HG02588 (cell line): ENCODE measurements around the gene AUTS2.
"Not testable (repeated sequence)": the region's sequence is repeated elsewhere in the genome, so short reads cannot be mapped to it uniquely, and the experiment has no call there.

Source experiments
- ATAC-seq: cut with Tn5 transposase; IDR thresholded peaks from one replicate; pipeline ENCODE4 v1.9.1; 2021; ENCODE audit warnings: mild to moderate bottlenecking, moderate library complexity; ENCODE audit not compliant: unreplicated experiment

The AUTS2 gene

DNA sequence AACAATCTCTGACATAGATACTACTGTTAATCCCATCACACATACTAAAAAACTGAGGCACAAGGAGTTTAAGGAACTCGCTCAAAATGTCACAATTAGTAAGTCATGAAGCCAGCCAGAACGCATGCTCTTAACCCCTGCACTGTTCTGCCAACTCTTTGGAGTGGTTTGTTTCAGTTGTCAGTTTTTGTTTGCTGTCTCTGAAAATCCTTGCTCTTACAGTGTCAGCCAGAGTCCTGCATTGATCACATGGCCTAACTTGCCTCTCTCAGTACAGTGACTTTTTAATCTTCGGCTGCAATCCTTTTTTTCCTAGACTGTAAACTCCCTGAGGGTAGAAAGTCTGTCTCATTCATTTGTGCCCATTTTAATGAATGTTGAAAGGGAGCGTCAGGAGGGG, 753.8 kb downstream of the AUTS2 start:
- no peak for ATAC-seq

DNA sequence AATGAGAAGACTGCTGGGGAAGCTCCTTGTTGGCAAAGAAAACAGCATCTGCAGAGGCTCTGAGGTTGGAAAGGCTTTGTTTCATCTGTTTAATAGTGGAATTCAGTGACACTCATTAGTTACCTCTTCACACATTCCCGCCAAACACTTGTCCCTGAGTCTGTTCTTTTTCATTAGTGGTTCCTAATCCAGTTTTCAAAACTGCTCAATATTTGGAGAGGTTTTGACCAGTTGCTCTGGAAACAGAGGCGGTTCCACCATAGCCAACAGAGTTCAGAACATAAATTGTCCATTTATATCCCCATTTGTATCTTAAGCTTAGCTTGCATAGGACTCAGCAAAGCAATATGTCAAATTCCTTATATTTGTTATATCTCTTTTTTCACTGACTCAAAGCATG, 754.6 kb downstream of the AUTS2 start:
- ATAC-seq, result no peak

DNA sequence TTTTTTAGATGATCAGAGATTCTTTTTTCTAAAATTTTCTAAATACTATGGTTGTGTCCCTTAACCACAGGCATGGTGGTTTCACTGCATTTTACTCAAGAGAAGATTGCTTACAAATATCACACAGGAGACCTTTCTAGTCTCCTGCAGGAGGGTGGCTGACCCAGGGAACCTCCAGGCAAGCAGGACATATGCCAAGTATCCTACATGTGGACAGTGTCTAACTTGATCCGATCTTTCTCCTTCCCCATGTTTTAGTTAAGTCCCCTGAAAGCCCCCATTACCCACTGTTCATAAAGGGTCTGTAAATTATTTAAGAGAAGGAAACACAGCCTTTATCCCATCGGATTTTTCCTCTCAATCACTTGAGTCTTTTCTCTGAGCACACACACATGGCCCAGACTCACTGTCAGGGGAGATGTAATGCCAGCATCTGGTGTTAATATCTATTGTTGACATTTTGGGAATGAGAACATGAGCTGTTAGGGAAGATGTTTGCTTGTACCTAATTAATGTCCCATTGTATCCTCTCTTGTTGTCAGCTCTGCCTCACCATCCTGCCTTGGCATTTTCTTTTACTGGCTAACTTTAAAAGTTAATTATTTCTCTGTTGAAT, 755.2 kb downstream of the AUTS2 start:
- no peak for ATAC-seq

DNA sequence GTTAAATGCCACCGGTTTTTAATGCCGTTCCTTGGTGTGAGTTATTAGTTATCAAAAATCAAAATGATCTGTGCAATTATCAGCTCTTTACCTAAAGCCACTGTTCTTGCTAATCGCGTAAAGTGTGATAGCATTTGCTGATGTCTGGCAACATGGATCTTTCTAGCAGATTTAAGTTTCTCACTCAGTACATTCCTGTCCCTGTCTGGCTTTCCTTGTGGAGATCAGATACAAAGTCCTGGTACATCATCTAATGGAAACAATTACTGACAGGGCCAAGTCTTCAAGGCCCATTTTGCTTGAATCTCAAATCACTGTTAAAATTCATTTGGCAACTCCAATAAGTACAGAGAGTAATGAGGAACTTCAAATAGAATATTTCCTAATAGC, 755.7 kb downstream of the AUTS2 start:
- no peak for ATAC-seq

DNA sequence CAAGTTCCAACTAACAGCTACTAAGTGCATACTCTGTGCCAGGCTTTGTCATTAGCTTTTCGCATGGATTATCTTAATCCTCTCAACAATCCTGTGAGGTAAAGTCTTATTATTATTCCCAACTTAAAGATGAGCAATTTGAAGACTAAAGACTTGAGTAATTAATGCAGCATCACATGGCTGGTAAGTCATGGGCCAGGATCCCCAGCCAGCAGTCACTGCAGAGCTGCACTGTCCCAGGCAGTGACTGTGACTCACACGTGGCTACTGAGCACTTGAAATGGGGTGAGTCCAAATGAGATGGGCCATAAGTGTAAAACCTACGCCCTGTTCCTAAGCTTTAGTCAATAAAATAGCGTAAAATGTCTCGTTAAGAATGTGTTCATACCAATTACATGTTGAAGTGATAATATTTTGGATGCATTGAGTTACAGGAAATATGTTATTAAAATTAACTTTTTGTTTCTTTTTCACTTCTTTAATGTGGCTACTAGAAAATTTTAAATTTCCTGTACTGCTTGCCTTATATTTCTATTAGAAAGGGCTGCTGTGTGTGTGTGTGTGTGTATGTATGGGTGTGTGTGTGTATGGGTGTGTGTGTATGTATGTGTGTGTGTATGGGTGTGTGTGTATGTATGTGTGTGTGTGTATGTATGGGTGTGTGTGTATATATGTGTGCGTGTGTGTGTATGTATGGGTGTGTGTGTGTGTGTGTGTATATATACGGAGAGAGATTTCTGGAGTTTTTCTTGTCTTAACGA, 756.3 kb downstream of the AUTS2 start:
- no peak for ATAC-seq

DNA sequence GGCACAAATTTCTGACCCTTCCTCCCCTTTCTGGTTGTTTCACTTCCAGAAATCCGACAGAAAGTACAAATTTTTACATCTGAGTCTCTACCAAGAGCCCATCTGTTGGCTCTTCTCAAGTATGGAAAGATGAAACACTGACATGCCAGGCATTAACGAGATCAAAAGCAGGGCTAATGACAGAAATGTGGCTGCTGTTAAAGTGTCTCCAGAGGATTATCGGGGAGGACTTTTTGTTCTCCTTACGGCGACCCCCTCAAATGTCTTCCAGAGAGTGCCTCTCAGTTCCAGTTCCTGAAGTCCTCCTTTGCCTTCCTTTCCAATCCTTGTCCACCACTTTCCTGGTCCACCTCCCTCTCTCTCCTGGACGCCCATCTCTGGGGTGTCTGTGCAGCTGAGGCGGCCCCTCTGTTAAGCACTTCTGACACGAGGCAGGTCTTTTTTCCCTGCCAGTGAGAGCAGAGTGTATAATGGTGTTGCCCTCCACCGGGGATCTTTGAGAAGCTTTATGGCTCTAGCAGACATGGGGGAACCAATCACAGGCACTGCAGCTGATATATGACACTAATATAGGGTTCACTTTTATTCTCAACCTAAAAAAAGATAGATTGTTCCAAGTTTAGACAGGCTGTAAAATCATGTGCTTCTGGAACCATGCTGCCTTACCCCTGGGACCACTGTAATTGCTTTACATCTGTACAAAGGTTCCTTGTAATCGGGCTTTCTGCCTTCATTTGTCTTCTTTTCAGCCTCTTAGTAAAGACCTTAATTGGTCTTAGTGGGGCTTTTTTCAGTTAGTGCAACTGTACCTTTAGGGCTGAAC, 757.1 kb downstream of the AUTS2 start:
- ATAC-seq, result no peak

DNA sequence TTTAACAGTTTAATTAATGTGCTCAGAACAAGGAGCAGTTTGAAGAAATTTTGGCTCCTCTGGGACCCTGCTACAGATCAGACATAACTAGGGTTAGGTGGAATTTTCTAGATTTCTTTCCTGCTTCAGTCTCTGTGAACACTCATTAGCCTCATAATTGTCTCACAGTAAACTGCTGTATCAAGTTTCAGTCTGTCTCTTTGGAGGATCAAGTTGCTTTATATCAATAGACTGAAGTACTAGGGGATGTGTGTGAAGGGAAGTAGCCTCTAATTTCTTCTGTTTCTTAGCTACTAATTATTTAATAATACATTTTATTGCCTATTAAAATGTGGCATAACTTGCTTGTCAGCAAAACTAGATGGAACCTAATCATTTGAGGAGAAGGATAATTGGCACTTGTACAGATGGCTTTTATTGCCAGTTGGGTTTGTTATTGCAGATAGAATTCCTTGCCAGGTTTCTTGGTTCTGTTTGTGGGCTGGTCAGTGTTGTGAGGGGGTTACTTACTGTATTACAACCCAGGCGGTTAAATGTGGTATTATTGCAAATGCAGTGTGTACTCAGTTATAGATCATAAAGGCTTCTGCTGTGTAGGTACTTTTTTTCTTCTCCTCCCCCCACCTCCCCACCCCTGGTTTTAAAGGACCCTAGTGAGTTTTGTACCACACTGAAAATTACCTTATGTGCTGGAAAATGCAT, 758.0 kb downstream of the AUTS2 start:
- no peak for ATAC-seq

DNA sequence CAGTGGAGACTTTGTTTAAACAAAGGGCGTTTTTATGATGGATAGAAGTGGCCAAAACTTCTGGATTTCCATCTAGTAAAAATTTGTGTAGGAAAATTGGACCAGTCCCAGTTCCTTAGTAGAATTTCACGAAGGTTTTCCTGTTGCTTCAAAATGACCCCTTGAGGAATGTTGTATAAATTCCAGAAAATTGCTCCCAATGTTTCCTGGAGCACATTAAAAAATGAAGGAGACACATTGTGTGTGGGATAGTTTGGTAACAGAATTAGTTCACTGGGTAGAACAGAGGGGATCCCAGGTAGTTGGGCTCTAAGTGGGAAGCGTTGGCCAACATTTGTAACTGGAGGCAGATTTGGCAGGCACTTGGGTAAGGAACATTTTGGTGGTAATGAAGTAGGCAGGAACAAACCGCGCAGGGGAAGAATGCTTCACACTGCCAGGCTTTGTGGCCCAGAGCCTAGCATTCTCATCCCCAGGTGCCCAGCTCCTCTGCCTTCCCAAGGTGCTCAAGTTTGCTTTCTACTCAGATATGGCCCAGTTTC, 758.6 kb downstream of the AUTS2 start:
- no peak for ATAC-seq

DNA sequence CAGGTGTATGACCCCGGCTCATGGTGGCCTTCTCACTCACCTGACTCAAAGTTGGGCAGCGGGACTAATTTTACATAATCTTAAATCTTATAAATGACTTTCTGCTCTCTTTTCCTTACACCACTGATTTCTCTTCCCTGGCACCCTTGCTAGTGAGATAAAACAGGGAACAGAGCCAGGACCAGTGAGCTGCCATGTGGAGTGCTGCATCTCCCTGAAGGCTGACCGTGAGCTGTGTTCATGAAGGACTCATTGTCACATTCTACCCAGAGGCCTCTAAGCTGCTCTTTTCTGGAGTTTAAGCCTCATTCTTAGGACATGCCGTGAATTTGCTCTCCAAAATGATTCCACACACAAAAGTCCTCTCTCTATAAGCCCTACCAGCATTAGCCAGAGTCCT, 762.3 kb downstream of the AUTS2 start:
- no peak for ATAC-seq

DNA sequence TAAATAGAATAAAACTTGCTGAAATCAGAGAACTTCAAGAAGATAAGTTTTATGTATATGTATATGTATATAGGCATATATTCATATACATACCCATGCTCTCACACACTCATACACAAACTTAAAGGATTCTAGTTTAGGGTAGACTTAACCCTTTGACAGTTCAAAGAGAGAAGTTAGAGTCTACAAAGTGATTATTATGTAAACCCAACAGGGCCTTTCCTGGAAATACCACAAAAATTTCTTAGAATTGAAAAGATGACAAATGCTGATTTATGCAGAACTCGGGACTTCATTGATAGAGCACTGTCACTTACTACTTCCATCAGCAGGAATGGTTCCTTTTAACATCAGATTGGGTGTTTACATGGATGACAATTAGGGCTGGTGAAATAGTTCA, 763.5 kb downstream of the AUTS2 start:
- ATAC-seq, result no peak

DNA sequence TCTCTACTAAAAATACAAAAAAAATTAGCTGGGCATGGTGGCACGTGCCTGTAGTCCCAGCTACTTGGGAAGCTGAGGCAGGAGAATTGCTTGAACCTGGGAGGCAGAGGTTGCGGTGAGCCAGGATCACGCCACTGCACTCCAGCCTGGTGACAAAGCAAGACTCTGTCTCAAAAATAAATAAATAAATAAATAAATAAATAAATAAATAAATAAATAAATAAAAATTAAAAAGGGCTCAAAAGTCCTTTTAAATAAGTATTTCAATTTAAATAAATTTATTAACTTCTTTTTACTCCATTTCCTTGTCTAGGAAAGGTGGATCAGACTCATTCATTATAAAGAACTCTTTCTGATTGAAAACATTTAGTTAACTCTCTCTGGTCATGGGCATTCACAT, 766.1 kb downstream of the AUTS2 start:
- ATAC-seq, result not testable (repeated sequence)

DNA sequence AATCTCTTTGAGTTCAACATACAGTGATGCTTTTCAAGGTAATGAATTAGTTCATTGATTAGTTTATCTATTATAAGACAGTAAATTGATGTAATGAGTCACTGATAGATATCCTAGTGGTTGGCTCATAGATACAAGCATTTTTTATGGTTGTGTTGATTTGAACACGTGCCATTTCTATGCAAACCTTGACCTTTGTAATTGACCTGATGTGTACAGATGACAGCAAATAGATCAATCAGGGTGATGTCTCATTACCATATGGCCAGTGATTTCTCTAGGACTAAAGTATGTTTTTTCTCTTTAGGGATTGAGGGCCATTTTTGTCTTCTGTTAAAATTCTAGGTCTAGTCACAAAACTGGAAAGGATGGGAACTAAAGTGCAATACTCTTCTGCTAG, 773.4 kb downstream of the AUTS2 start:
- ATAC-seq, result no peak

DNA sequence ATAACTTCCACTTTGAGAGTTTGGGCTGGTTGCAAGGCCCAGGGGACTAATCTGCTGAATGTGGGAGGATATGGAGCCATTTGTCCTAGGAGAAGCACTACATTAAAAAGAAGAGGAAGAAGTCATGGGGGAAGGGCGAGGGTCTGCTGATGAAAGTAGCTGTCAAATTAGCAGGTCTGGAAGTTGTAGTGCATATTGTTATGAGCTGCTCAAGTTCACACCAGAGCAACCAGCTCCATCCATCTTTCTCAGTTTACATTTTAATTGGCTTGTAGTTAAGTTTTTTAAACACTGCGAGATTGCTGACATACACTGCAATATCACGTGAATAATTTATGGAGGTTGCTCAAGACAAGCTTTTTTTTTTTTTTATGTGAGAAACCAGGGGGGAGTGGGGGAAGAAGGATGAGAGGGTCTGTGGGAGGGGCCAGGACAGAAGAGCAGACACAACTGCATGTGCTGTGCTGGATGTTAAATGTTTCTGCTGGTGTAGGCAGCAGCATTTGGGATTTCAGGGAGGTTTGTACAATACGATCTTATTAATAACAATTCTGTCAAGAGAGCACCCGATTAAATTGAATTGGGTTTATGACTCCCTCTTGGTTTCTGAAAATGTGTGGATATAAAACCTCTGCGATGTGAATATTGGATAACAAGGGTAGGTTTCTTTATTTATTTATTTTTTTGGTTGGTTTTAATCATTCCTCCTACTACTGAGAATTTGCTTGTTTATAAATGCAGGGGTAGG, 774.7 kb downstream of the AUTS2 start:
- ATAC-seq, result no peak

DNA sequence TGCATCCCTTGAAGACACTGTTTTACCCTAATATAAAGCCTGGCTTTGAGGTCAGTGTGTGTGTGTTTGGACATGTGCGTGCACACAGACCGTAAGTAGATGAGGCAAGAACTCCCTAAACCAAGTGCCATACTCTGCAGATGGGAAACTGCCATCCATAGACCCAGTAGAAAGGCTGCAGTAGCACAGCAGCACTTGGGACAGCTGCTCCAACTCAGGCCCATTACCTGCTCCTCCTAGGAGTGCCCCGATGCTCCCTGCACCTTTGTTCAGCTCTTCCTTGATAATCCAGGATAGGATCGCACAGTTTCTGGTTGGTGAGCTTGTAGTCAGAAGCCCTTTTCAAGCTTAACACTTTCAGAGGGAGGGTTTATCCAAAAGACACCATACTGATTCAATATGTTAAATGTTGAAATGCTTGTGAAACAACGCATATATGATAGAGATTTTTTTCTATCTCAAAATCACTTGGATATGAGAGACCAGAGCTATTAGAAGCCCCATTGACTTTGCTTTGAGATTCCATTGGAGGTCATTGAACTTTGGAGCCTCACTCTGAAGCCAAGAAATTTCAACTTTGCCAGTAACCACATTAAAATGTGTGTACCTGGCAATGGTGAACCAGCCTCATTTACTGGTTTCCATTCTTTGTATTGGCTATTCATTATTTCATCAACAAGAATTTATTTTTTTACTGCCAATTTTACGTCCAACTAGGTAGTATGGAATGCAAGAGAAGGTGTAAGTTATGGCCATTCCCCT, 776.7 kb downstream of the AUTS2 start:
- no peak for ATAC-seq

DNA sequence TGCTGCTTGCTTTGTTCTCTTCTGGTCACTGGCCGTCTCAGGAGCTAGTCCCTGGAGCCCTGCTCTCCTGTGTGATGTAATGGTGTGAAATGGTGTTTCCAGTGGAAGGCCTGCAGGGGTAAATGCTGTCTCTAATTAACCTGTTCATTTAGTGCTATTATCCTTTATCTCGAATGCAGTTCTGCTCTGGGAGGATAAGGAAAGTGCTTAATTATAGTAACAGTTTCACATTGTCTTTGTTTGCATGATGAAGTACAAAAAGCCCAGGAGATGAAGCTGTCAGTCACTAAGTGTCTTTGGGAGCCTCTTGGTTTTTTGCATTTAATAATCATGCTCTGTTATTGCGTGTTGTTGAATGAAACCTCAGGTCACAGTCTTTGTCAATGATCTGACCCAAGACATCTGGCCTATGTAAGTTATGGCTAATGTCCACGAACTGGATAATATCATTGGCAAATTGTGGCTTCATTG, 778.3 kb downstream of the AUTS2 start:
- no peak for ATAC-seq

DNA sequence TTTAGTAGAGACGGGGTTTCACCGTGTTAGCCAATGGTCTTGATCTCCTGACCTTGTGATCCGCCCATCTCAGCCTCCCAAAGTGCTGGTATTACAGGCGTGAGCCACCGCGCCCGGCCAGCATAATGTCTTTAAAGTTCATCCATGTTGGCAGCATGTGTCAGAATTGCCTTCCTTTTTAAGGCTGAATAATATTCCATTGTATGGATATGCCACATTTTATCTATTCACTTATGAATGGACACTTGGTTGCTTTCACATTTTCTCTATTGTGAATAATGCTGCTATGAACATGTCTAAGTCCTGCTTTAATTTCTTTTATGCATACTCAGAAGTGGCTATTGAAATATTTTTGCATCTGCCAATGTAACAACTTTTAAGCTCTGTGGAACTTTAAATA, 779.7 kb downstream of the AUTS2 start:
- no peak for ATAC-seq

DNA sequence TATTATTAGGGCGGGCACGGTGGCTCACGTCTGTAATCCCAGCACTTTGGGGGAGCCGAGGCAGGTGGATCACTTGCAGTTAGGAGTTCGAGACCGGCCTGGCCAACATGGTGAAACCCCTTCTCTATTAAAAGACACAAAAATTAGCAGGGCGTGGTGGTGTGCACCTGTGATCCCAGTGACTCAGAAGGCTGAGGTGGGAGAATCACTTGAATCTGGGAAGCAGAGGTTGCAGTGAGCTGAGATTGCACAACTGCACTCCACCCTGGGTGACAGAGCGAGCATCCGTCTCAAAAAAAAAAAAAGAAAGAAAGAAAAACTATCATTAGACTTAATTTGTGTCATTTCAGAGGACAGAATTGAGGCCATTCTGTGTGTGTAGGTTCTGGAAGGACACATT, 780.9 kb downstream of the AUTS2 start:
- ATAC-seq, result no peak

DNA sequence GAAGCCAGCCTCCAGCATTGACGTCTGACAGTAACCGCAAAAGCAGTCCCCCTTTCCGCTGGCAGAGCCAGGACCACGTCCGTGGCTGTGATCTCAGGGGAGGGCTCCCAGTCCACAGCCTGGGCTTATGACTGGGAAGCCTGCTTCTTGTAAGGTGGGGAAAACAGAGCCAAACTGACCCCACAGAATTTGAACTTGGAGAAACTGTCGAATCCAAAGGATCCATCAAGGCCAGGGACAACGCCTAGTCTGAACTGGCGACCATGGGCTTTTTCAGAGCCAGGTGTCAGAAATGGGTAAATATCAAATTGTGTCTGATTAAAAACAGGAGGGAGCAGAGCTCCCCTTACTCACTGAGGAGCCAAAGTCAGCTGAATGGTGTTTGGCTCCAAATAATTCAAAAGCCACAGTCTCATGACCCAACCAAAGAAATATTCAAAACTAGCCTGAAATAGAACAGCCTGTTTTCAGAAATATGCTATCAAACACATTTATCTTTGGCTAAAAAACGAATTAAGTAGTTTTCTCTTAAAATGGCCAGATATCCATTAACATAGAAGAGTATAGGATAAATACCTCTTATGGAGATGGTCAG, 782.2 kb downstream of the AUTS2 start:
- ATAC-seq, result no peak
